CD4-positive, CD25-positive, alpha-beta regulatory T cell (primary cell): Measurements from ENCODE around the gene TTC39B. TPM values are rescaled to one million over a fixed set of nuclear protein-coding genes. Genes with fewer than 3 reads are reported as not detected.

Source experiments
- ATAC-seq, 2 donors: fragments of 150-1000 bp; cut with Tn5 transposase; one replicate each; pipeline ENCODE4 v1.10.0; 2021; ENCODE audit warnings: low read depth in 2 of 2, moderate number of reproducible peaks in 2 of 2, moderate library complexity in 1 of 2
- DNase-seq, 3 donors: peaks; one replicate each; pipeline versions ENCODE4 v3.0.0 to v3.0.0-alpha.2; 2012 to 2022; ENCODE audit warnings: mixed read lengths in 1 of 3
- H3K27ac ChIP-seq: one replicate; pipeline ENCODE4 v1.7.0; 2013; ENCODE audit warnings: mild to moderate bottlenecking, low read length; ENCODE audit not compliant: insufficient read depth, poor library complexity, severe bottlenecking
- H3K27me3 ChIP-seq: one replicate; pipeline ENCODE4 v1.7.0; 2013; ENCODE audit warnings: low read length; ENCODE audit not compliant: control insufficient read depth, insufficient read depth
- H3K36me3 ChIP-seq: one replicate; pipeline ENCODE4 v1.7.0; 2013; ENCODE audit warnings: mild to moderate bottlenecking, low read length, moderate library complexity; ENCODE audit not compliant: control insufficient read depth, insufficient read depth
- H3K4me1 ChIP-seq: 2 replicates; pipeline ENCODE4 v1.7.0; 2013; ENCODE audit warnings: mild to moderate bottlenecking, low read length; ENCODE audit not compliant: insufficient read depth, control insufficient read depth, poor library complexity, severe bottlenecking
- H3K4me3 ChIP-seq: one replicate; pipeline ENCODE4 v1.7.0; 2013; ENCODE audit warnings: low read depth, mild to moderate bottlenecking, low read length, moderate library complexity
- H3K9me3 ChIP-seq, 2 experiments: 1 replicate in 1 of 2; 2 replicates in 1 of 2; pipeline ENCODE4 v1.7.0; 2013; ENCODE audit warnings: low read length in 2 of 2, mild to moderate bottlenecking in 1 of 2, moderate library complexity in 1 of 2; ENCODE audit not compliant: control insufficient read depth in 2 of 2
- H3K27ac Mint-ChIP-seq, 3 donors: one replicate each; pipeline ENCODE4 v1.8.0; 2020 to 2022; ENCODE audit warnings: mild to moderate bottlenecking in 3 of 3, mixed read lengths in 3 of 3, moderate library complexity in 2 of 3
- H3K27me3 Mint-ChIP-seq: one replicate; pipeline ENCODE4 v1.8.0; 2022; ENCODE audit warnings: mild to moderate bottlenecking, mixed read lengths
- H3K36me3 Mint-ChIP-seq: one replicate; pipeline ENCODE4 v1.8.0; 2020; ENCODE audit warnings: mixed read lengths
- H3K4me1 Mint-ChIP-seq, 4 donors: one replicate each; pipeline ENCODE4 v1.8.0; 2020 to 2022; ENCODE audit warnings: mixed read lengths in 4 of 4, mild to moderate bottlenecking in 1 of 4
- H3K4me3 Mint-ChIP-seq, 4 donors: one replicate each; pipeline ENCODE4 v1.8.0; 2020 to 2022; ENCODE audit warnings: mild to moderate bottlenecking in 4 of 4, mixed read lengths in 4 of 4, moderate library complexity in 3 of 4
- H3K9me3 Mint-ChIP-seq, 7 donors: one replicate each; pipeline ENCODE4 v1.8.0; 2020 to 2022; ENCODE audit warnings: mixed read lengths in 7 of 7, mild to moderate bottlenecking in 3 of 7, moderate library complexity in 2 of 7
- polyA plus RNA-seq, 4 donors: library from polyadenylated mRNA; unstranded; fragments of 300-500 nt; fragmentation: Illumina TruSeq; gene quantifications; one replicate each; pipeline ENCODE4 v1.2.3, GENCODE V29; 2021
- total RNA-seq: library from RNA; stranded (reverse); gene quantifications from one replicate; pipeline ENCODE4 v1.2.3, GENCODE V29; 2022

TTC39B gene
- total and polyA plus RNA-seq, 5 donors from 2014 or later = 4.0 to 42.7 (median 8.8) TPM

DNA sequence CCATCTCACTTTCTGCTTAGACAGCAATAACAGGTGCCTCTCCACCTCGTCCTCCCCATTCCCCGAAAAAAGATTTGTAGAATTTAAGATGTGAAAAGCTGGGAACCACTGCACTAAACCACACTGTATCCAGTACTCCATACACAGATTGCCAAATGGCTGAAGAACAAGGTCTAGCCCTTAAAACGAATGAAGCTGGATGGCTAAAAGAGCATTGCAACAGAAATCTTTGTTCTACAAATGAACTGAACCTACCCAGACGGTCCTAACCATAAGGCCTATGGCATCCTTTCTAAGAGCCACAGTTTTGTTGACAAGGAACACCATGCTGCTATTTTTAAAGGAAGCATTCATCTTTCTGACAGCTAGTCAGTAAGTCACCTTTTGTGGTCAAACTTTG, 152.3 kb downstream of the TTC39B start:
- Histone ChIP-seq H3K27me3 (peaks cover 2% of the 10 kb centered on the region), H3K4me1 (no peaks in the 10 kb centered on the region), H3K4me3 (no peak overlapping the region), H3K36me3 (no peaks in the 10 kb centered on the region), H3K9me3 (no peaks in the 10 kb centered on the region), H3K27ac (no peak overlapping the region)
- DNase-seq (no peak), ATAC-seq (no peak)
- Mint-ChIP-seq H3K27me3 (peaks cover 24% of the 10 kb centered on the region), H3K4me1 (no peaks in the 10 kb centered on the region), H3K4me3 (no peak overlapping the region), H3K36me3 (no peaks in the 10 kb centered on the region), H3K27ac (no peak overlapping the region), H3K9me3 (no peaks in the 10 kb centered on the region)

DNA sequence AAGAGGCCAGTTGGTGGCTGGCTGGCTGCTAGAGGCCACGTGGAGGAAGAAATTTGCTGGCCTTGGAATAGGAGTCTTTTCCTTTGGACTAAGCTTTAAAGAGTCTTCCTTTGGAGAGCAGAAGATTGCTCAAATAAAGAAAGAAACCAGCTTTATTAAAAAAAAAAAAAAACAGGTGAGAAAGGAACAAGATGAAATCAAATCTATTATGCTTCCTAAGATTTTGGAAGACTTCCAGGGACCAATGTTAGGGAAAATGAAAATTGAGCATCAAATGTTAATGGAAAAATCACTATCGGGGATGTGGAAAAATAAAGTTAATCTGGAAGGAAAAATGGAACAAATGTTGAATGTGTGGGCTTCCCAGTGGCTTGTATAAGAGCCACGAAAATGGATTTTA, 153.1 kb downstream of the TTC39B start:
- Histone ChIP-seq H3K4me3 (no peak overlapping the region), H3K36me3 (no peaks in the 10 kb centered on the region), H3K9me3 (no peaks in the 10 kb centered on the region), H3K27ac (no peak overlapping the region), H3K4me1 (no peaks in the 10 kb centered on the region), H3K27me3 (peaks cover 2% of the 10 kb centered on the region)
- Mint-ChIP-seq H3K36me3 (no peaks in the 10 kb centered on the region), H3K4me1 (no peaks in the 10 kb centered on the region), H3K27me3 (peaks cover 24% of the 10 kb centered on the region), H3K9me3 (no peaks in the 10 kb centered on the region), H3K27ac (no peak overlapping the region), H3K4me3 (no peak overlapping the region)
- no peak for DNase-seq
- ATAC-seq = no peak

DNA sequence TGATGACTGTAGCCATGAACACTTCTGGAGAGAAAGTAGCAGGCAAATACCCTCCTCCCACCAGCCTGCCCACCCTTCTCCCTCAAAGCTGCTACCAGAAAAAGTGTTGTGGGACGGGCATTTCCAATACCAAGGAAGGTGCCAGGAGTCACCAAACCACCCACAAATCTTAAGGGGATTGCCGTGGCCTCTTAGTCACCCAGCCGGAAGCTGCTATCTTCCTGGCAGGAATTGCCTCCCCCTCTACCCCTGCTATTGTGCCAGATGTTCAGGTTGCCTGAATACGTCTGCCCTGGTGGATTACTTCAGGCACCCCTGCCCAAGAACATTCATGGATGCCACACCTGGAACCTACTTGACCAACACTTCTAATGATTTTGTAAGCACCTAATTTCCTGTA, 156.1 kb downstream of the TTC39B start:
- ATAC-seq (no peak), DNase-seq (no peak)
- Histone ChIP-seq H3K4me1 (no peaks in the 10 kb centered on the region), H3K9me3 (no peaks in the 10 kb centered on the region), H3K36me3 (no peaks in the 10 kb centered on the region), H3K4me3 (no peak overlapping the region), H3K27me3 (peaks cover 2% of the 10 kb centered on the region), H3K27ac (no peak overlapping the region)
- no peaks in the 10 kb centered on the region for H3K36me3 Mint-ChIP-seq
- H3K27ac Mint-ChIP-seq = no peak overlapping the region
- H3K27me3 Mint-ChIP-seq = peaks cover 9% of the 10 kb centered on the region
- no peaks in the 10 kb centered on the region for H3K4me1 Mint-ChIP-seq
- no peaks in the 10 kb centered on the region for H3K9me3 Mint-ChIP-seq
- no peak overlapping the region for H3K4me3 Mint-ChIP-seq

DNA sequence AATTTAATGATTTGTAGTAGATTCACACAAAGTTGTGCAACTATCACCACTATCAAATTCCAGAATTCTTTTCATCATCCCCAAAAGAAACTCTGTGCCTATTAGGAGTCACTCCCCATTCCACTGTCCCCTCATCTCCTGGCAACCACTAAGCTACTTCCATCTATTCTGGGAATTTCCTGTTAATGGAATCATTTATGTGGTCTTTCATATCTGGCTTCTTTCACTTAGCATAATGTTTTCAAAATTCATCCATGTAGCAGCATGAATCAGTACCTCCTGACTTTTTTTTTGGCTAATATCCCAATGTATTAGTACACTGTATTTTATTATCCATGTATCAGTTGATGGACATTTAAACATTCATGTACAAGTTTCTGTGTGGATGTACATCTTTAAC, 157.6 kb downstream of the TTC39B start:
- Mint-ChIP-seq H3K27me3 (peaks cover 8% of the 10 kb centered on the region), H3K4me3 (no peak overlapping the region), H3K27ac (no peak overlapping the region), H3K4me1 (no peaks in the 10 kb centered on the region), H3K9me3 (no peaks in the 10 kb centered on the region), H3K36me3 (no peaks in the 10 kb centered on the region)
- H3K36me3 ChIP-seq = no peaks in the 10 kb centered on the region
- DNase-seq (no peak), ATAC-seq (no peak)
- no peaks in the 10 kb centered on the region for H3K9me3 ChIP-seq
- H3K27me3 ChIP-seq = peaks cover 1% of the 10 kb centered on the region
- H3K4me3 ChIP-seq = no peak overlapping the region
- no peak overlapping the region for H3K27ac ChIP-seq
- H3K4me1 ChIP-seq = no peaks in the 10 kb centered on the region

DNA sequence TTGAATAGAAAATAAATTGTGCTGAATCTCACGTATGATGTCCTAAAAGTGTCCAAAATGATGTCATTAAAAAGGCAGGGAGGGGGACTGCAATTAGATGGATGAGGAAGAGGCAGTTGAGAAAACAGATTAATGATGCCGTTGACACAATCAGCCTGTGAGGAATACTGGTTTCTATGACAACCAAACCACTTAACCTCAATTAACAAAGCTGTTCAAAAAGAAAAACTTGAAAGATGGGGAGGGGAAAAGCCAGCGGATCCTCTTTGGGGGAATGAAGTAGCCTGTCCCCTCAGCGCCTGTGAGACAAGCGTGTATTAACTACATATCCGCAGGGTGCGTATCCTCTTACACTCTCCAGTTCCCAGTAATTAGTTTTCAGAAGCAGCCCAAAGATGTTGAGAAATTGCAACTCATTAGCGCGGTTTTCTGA, 160.7 kb downstream of the TTC39B start:
- Histone ChIP-seq H3K36me3 (no peaks in the 10 kb centered on the region), H3K4me1 (no peaks in the 10 kb centered on the region), H3K27me3 (peaks cover 1% of the 10 kb centered on the region), H3K9me3 (no peaks in the 10 kb centered on the region), H3K4me3 (no peak overlapping the region), H3K27ac (no peak overlapping the region)
- Mint-ChIP-seq H3K9me3 (no peaks in the 10 kb centered on the region), H3K4me1 (no peaks in the 10 kb centered on the region), H3K27me3 (no peaks in the 10 kb centered on the region), H3K36me3 (no peaks in the 10 kb centered on the region), H3K4me3 (no peak overlapping the region), H3K27ac (no peak overlapping the region)
- DNase-seq (no peak), ATAC-seq (no peak)

DNA sequence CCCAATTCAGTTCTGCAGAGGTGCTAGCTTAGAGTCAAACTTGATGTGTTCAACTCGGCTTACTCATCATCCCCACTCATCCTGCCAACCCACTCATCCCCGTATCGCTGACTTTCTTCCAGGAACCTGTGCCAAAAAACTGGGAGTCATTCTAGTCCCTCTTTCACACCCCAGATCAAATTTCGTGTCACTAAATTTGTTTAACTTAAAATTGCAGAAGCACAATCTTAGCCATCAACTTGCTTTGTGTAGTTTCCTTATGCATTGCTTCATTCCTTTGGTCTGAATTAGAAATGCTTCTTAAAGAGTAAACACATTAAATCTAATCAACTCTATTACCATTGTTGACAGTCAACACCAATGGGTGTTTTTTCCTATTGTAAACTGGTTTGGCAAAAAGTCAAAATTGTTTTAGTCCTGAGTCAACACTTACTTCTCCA, 162.4 kb downstream of the TTC39B start:
- ATAC-seq = no peak
- Histone ChIP-seq H3K36me3 (no peaks in the 10 kb centered on the region), H3K4me1 (no peaks in the 10 kb centered on the region), H3K27me3 (peaks cover 1% of the 10 kb centered on the region), H3K4me3 (no peak overlapping the region), H3K9me3 (no peaks in the 10 kb centered on the region), H3K27ac (no peak overlapping the region)
- Mint-ChIP-seq H3K4me1 (no peaks in the 10 kb centered on the region), H3K27ac (no peak overlapping the region), H3K9me3 (no peaks in the 10 kb centered on the region), H3K4me3 (no peak overlapping the region), H3K27me3 (peaks cover 6% of the 10 kb centered on the region), H3K36me3 (no peaks in the 10 kb centered on the region)
- DNase-seq = no peak

DNA sequence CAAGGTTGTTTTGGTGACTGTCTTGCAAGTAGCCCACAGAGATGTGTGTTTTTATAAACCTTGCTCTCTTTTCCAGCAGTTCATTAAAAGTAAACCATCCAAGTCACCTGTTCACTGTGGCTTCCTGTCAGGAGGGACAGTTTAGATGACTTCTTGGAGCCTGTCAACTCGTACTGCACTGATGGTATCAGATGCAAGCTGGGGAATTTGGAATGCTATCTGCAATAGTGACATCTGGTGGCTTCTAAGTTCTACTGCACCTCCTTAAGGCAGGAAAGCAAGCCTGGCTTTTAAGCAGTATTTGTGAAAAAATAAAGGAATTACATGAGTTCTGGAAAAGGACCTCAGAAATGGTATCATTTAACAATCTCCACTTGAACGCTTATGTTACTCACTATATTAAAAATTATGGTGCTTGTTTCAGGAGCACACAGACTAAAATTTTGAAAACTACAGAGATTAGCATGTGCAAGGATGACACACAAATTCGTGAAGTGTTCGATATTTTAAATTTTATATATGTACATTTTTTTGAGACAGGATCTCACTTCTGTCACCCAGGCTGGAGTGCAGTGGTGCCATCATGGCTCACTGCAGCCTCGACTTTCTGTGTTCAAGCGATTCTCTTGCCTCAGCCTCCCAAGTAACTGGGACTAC, 164.0 kb downstream of the TTC39B start:
- H3K27me3 ChIP-seq = peaks cover 1% of the 10 kb centered on the region
- H3K27ac ChIP-seq = no peak overlapping the region
- no peak overlapping the region for H3K27ac Mint-ChIP-seq
- DNase-seq (peak in 2 of 3 donors; percentile 18 to 50), ATAC-seq (peak; percentile 43 to 64)
- H3K9me3 Mint-ChIP-seq = no peaks in the 10 kb centered on the region
- no peak overlapping the region for H3K4me3 ChIP-seq
- no peaks in the 10 kb centered on the region for H3K4me1 Mint-ChIP-seq
- no peaks in the 10 kb centered on the region for H3K4me1 ChIP-seq
- peaks cover 6% of the 10 kb centered on the region for H3K27me3 Mint-ChIP-seq
- no peaks in the 10 kb centered on the region for H3K36me3 Mint-ChIP-seq
- H3K9me3 ChIP-seq = no peaks in the 10 kb centered on the region
- H3K4me3 Mint-ChIP-seq = no peak overlapping the region
- H3K36me3 ChIP-seq = no peaks in the 10 kb centered on the region

DNA sequence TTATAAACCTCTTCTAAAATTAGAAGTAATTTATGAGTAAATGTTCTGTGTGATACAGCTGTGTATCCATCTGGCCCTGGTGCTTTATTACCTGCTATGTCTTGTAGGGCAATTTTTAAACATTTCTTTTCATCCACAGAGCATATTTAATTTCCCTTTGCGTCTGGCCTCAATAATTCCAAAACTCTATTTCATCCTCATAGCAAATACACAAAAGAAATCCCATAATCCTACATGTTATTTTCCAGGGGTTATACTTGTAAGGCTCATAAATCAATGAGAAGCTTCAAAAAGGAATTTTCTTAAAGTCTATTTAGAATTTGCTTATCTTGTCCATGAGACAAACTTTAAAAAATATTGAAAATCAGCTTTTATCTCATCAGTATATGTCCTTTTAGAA, 167.0 kb downstream of the TTC39B start:
- no peak overlapping the region for H3K4me3 ChIP-seq
- H3K36me3 Mint-ChIP-seq = no peaks in the 10 kb centered on the region
- no peaks in the 10 kb centered on the region for H3K9me3 ChIP-seq
- no peak overlapping the region for H3K4me3 Mint-ChIP-seq
- no peaks in the 10 kb centered on the region for H3K36me3 ChIP-seq
- H3K27me3 Mint-ChIP-seq = peaks cover 6% of the 10 kb centered on the region
- ATAC-seq = no peak
- H3K4me1 ChIP-seq = peaks cover 3% of the 10 kb centered on the region
- no peak for DNase-seq
- no peaks in the 10 kb centered on the region for H3K9me3 Mint-ChIP-seq
- peaks cover 0 to 5% (median 4%) of the 10 kb centered on the region in 4 donors for H3K4me1 Mint-ChIP-seq
- no peak overlapping the region for H3K27ac ChIP-seq
- H3K27ac Mint-ChIP-seq = no peak overlapping the region
- H3K27me3 ChIP-seq = peaks cover 1% of the 10 kb centered on the region
